22Rv1 (cell line): ENCODE measurements around the gene PLAC1.

Experiments used
- H3K27ac ChIP-seq: fragments of 450-650 bp; 2 replicates; pipeline ENCODE4 v1.5.1; 2017
- ZFX ChIP-seq: fragments of 450-650 bp; IDR thresholded peaks from 2 replicates; pipeline ENCODE4 v1.6.1; 2017; ENCODE audit warnings: antibody characterized with exemption, borderline replicate concordance
- TF ChIP-seq, protein P1 (sequence below): fragments of 450-650 bp; IDR thresholded peaks from 2 replicates; pipeline ENCODE4 v1.5.1; 2017; ENCODE audit warnings: mild to moderate bottlenecking

Gene PLAC1

DNA sequence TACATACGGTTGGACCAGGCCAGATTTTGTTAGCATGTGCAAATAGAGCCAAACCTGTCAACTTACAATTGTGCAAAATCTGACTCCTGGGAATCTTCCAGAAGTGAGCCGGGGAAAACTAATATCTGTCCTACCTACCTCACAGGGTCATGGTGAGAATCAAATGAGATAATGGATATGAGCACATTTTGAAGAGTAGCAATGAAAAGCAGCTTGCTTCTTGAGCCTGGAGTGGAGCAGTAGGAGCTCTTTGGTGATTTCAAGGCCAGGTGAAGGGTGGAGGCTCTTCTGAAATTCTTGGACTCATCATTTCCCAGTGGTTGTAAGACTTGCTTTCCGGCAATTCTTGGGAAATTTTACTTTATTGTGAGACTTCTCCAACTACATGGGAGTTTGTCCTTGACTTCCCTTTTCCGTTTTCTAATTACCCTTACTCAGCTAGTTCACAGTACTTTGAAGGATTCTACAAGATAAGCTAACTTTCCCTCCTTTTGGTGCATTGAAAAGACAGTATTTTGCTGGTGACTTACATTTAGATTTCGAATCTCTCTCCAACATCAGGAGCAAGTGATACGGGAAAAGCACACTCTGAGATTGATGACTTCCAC, 12.2 kb downstream of the PLAC1 start:
- no peak overlapping the region for H3K27ac ChIP-seq
- TF ChIP-seq ZFX: no peak
- TF ChIP-seq, protein P1, sequence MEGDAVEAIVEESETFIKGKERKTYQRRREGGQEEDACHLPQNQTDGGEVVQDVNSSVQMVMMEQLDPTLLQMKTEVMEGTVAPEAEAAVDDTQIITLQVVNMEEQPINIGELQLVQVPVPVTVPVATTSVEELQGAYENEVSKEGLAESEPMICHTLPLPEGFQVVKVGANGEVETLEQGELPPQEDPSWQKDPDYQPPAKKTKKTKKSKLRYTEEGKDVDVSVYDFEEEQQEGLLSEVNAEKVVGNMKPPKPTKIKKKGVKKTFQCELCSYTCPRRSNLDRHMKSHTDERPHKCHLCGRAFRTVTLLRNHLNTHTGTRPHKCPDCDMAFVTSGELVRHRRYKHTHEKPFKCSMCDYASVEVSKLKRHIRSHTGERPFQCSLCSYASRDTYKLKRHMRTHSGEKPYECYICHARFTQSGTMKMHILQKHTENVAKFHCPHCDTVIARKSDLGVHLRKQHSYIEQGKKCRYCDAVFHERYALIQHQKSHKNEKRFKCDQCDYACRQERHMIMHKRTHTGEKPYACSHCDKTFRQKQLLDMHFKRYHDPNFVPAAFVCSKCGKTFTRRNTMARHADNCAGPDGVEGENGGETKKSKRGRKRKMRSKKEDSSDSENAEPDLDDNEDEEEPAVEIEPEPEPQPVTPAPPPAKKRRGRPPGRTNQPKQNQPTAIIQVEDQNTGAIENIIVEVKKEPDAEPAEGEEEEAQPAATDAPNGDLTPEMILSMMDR: no peak

DNA sequence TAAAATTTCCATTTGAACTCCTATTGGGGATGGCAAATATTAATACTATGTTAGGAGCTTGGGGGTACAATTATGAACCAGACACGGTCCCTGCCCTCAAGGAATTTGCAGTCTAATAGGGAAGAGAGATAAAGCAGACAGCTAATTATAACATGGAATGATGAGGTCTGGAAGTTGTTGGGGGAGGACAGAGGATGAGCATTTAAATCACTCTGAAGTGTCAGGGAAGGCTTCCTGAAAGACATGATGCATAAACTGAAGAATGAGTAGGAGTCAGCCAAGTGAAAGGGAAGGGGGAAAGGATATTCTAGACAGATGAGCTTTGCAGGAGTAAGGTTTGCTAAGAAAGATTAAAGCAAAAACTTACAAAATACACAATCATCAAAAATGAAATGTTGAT, 15.9 kb downstream of the PLAC1 start:
- TF ChIP-seq ZFX: no peak
- TF ChIP-seq, protein P1: no peak
- no peak overlapping the region for H3K27ac ChIP-seq

DNA sequence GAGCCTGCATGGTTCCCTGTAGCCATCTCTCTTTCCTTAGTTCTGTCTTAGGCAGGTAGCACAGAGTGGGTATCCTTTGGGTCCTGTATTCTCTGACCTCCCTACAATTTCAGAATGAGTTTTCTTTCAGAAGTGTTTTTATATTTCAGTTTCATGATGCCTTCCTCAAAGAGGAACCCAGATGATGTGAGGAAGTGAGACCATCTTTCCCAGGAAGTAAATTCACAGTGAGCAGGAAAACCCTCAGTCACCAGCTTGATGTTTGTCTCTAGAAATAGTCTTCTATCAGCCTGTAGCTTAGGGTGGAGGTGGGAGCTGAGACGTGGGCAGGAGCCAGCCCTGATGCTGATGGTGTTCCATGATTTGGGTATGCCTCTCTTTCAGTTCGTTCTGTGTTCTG, 16.9 kb downstream of the PLAC1 start:
- no peak overlapping the region for H3K27ac ChIP-seq
- TF ChIP-seq, protein P1: no peak
- TF ChIP-seq ZFX: no peak

DNA sequence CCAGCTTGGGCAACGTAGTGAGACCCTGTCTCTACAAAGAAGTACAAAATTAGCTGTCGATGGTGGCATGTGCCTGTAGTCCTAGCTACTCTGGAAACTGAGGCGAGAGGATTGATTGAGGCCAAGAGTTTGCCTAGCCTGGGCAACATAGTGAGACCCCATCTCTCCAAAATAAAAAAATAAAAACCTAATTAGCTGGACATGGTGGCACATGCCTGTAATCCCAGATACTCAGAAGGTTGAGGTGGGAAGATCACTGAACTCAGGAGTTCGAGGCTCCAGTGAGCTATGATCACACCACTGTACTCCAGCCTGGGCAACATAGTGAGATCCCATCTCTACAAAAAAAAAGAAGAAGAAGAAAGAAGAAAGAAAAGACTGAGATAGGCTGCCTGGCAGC, 17.4 kb downstream of the PLAC1 start:
- H3K27ac ChIP-seq: no peak overlapping the region
- TF ChIP-seq, protein P1: no peak
- no peak for TF ChIP-seq ZFX

DNA sequence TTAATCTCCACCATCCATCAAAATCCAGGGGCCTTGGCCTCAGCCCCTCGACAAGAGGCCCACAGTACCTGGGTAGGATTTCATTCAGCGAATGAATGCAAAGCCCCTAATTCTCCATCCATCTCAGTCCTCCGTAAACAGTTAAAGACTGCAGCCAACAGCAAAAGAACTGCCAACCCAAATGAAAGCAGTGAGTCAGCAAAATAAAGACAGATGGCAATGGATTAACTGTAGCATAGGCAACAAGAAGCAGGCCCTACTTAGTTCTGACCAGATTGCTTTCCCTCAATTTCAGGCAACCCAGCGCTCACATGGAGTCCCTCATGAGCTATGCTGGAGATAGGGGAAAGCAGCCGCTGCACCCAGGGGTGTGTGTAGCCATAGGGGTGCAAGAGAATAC, 21.4 kb downstream of the PLAC1 start:
- no peak overlapping the region for H3K27ac ChIP-seq

DNA sequence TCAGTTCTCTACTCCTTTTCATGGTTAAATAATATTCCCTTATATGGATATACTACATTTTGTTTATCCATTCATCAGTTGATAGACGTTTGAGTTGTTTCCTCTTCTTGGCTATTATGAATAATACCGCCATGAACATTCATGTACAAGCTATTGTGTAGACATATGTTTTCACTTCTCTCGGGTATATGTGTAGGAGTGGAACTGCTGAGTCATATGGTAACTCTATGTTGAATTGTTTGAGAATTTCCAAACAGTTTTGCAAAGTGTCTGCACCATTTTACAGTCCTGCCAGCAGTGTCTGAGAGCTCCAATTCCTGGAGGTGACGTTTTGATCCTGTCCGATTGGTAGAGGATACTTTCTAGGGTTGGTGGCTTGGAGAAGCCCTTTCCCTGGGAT, 23.6 kb downstream of the PLAC1 start:
- TF ChIP-seq ZFX: no peak
- TF ChIP-seq, protein P1: no peak
- no peak overlapping the region for H3K27ac ChIP-seq

More for the DNA sequence above, 21.4 kb downstream of the PLAC1 start:
- TF ChIP-seq ZFX: no peak
- TF ChIP-seq, protein P1: no peak

DNA sequence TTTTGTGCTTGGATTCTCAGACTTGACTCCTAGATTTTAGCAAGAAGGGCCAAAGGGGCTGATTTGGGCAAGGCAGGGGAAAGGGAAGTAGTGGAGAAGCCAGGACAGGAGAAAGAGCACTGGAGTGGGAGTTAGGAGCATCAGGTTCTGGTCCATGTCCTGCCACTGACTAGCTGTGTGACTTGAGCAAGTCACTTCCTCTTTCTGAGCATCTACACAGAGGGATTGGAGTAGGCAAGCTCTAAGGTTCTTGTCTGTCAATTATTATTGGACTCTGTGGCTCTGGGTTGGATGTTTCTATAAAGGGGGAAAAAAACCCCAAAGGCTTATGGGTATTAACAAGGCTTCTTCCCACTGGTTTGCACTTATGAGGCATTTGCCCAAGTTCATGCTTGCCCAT, 24.4 kb downstream of the PLAC1 start:
- TF ChIP-seq, protein P1: no peak
- TF ChIP-seq ZFX: no peak
- no peak overlapping the region for H3K27ac ChIP-seq
